ENCODE results near the gene P2RY14. TPM values are rescaled to one million over a fixed set of nuclear protein-coding genes. Genes with fewer than 3 reads are reported as not detected.
A peak's percentile ranks its signal among the peaks of the same experiment; 100 is the strongest.

P2RY14 gene
- total RNA-seq, 1 experiment from 2014 or later = not detected

DNA sequence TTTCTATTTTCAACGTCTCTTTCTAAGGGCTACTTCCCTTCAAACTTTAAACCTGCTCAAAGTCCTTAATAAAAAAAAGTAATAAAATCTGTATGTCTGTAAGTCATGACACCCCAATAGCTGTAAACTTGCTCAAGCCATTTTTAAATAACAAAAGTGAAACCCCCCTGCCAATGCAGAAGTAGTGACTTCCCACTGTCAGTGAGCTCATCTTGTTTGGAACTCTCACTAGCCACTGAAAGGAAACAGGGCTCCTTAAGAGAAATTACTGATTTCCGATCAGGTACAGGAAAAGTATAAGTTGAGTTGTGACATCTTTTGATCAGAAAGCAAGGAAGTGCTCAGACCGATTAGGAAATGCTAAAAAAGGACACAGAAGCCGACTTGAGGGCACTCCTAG, 47.7 kb downstream of the P2RY14 start:
- Mint-ChIP-seq H3K27ac (peak overlapping the region; percentile 22; the same call in 1 of the 2 replicates), H3K9me3 (peaks cover 7% of the 10 kb centered on the region), H3K27me3 (ENCODE audit: low read depth) (no peaks in the 10 kb centered on the region), H3K4me1 (peaks cover 41% of the 10 kb centered on the region), H3K4me3 (no peak overlapping the region), H3K36me3 (peaks cover 12% of the 10 kb centered on the region)
- ChIA-PET POLR2A (no interaction called here), CTCF (interaction anchor here (0.8 to 1.0 kb wide), 2 partner anchors 39 to 48 kb away, joined by 3 to 6 read pairs; partner anchors contain the start of gene P2RY14)
- no peak for DNase-seq (ENCODE audit: low spot score)
- TF ChIP-seq ATF6 (CRISPR knock-in tag; IDR thresholded peaks at IDR 0.05) = no peak
- no peak for TF ChIP-seq FOXK1 (CRISPR knock-in tag; IDR thresholded peaks at IDR 0.05)
- TF ChIP-seq NFATC4 (CRISPR knock-in tag; IDR thresholded peaks at IDR 0.05) = no peak
- no peak for TF ChIP-seq ZNF219 (CRISPR knock-in tag; IDR thresholded peaks at IDR 0.05; ENCODE audit: borderline replicate concordance)
- TF ChIP-seq, protein P1, sequence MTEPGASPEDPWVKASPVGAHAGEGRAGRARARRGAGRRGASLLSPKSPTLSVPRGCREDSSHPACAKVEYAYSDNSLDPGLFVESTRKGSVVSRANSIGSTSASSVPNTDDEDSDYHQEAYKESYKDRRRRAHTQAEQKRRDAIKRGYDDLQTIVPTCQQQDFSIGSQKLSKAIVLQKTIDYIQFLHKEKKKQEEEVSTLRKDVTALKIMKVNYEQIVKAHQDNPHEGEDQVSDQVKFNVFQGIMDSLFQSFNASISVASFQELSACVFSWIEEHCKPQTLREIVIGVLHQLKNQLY (CRISPR knock-in tag; IDR thresholded peaks at IDR 0.05) = no peak
- TF ChIP-seq, protein P2, sequence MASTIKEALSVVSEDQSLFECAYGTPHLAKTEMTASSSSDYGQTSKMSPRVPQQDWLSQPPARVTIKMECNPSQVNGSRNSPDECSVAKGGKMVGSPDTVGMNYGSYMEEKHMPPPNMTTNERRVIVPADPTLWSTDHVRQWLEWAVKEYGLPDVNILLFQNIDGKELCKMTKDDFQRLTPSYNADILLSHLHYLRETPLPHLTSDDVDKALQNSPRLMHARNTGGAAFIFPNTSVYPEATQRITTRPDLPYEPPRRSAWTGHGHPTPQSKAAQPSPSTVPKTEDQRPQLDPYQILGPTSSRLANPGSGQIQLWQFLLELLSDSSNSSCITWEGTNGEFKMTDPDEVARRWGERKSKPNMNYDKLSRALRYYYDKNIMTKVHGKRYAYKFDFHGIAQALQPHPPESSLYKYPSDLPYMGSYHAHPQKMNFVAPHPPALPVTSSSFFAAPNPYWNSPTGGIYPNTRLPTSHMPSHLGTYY (CRISPR knock-in tag; IDR thresholded peaks at IDR 0.05) = no peak
- TF ChIP-seq NR1H2 (CRISPR knock-in tag; IDR thresholded peaks at IDR 0.05) = no peak
- no peak for TF ChIP-seq ZNF423 (CRISPR knock-in tag; IDR thresholded peaks at IDR 0.05)
- no peak for TF ChIP-seq KAT7 (CRISPR knock-in tag; IDR thresholded peaks at IDR 0.05; ENCODE audit: borderline replicate concordance)
- TF ChIP-seq SMAD4 (CRISPR knock-in tag; IDR thresholded peaks at IDR 0.05) = no peak
- no peak for TF ChIP-seq ZNF416 (CRISPR knock-in tag; IDR thresholded peaks at IDR 0.05)
- no peak for TF ChIP-seq USF1 (CRISPR knock-in tag; IDR thresholded peaks at IDR 0.05)
- TF ChIP-seq, protein P3, sequence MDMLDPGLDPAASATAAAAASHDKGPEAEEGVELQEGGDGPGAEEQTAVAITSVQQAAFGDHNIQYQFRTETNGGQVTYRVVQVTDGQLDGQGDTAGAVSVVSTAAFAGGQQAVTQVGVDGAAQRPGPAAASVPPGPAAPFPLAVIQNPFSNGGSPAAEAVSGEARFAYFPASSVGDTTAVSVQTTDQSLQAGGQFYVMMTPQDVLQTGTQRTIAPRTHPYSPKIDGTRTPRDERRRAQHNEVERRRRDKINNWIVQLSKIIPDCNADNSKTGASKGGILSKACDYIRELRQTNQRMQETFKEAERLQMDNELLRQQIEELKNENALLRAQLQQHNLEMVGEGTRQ (CRISPR knock-in tag; IDR thresholded peaks at IDR 0.05) = no peak
- no peak for TF ChIP-seq ARID4B (CRISPR knock-in tag; IDR thresholded peaks at IDR 0.05; ENCODE audit: borderline replicate concordance)
- no peak for TF ChIP-seq OVOL2 (CRISPR knock-in tag; IDR thresholded peaks at IDR 0.05; ENCODE audit: borderline replicate concordance)
- no peak for TF ChIP-seq GABPB1 (CRISPR knock-in tag; IDR thresholded peaks at IDR 0.05)
- TF ChIP-seq GRHL2 (CRISPR knock-in tag; IDR thresholded peaks at IDR 0.05; ENCODE audit: insufficient replicate concordance, severe bottlenecking) = no peak
- TF ChIP-seq ELF4 (CRISPR knock-in tag; IDR thresholded peaks at IDR 0.05; ENCODE audit: low read depth) = no peak
- TF ChIP-seq TEAD1 (CRISPR knock-in tag; IDR thresholded peaks at IDR 0.05) = no peak
- ATAC-seq = no peak
